Fibroblast of lung (primary cell): ENCODE data around the gene HRH1.

Source experiments
- EZH2 ChIP-seq: IDR thresholded peaks from 2 replicates; pipeline ENCODE4 v1.5.1; 2012; ENCODE audit warnings: low read length, control low read depth, mild to moderate bottlenecking; ENCODE audit errors: missing control alignments
- TF ChIP-seq, protein P1 (sequence below), 2 donors: IDR thresholded peaks in 1 of 2; conservative IDR thresholded peaks in 1 of 2; 1 replicate in 1 of 2; 2 replicates in 1 of 2; pipeline ENCODE4 v1.5.1; 2011 to 2012; ENCODE audit warnings: low read length in 2 of 2, control low read depth in 1 of 2, inconsistent platforms in 1 of 2, low read depth in 1 of 2, mild to moderate bottlenecking in 1 of 2

DNA sequence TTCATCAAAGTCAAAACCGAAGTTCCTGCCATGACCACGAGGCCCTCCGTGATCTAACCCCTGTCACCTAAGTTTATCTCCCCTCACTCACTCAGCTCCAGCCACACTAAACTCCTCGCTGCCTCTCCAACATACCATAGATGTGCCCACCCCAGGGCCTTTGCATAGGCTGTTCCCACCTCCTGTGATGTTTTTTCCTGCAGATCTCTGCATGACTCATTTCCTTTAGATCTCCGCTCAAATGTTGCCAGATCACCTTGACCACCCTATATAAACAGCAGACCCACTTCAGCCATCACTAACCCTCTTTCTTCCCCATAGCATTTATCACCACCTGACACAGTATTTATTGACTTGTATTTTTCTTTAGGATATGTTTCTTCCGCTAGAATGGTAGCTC lies 58.5 kb downstream of the HRH1 start:
- TF ChIP-seq, protein P1, sequence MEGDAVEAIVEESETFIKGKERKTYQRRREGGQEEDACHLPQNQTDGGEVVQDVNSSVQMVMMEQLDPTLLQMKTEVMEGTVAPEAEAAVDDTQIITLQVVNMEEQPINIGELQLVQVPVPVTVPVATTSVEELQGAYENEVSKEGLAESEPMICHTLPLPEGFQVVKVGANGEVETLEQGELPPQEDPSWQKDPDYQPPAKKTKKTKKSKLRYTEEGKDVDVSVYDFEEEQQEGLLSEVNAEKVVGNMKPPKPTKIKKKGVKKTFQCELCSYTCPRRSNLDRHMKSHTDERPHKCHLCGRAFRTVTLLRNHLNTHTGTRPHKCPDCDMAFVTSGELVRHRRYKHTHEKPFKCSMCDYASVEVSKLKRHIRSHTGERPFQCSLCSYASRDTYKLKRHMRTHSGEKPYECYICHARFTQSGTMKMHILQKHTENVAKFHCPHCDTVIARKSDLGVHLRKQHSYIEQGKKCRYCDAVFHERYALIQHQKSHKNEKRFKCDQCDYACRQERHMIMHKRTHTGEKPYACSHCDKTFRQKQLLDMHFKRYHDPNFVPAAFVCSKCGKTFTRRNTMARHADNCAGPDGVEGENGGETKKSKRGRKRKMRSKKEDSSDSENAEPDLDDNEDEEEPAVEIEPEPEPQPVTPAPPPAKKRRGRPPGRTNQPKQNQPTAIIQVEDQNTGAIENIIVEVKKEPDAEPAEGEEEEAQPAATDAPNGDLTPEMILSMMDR (conservative IDR thresholded peaks at IDR 0.05 in 1 of 2, IDR thresholded peaks at IDR 0.05 in 1 of 2; ENCODE audit: low read depth in 1 of 2, low read length in 2 of 2), result no peak
- TF ChIP-seq EZH2, result no peak
